Measurements from ENCODE around the gene LRMDA. TPM values are rescaled to one million over a fixed set of nuclear protein-coding genes. Genes with fewer than 3 reads are reported as not detected.

LRMDA gene
- polyA plus RNA-seq, 1 donor (not counting 4 experiments of a cell fraction or from before 2014, with no cell fraction given), result not detected

DNA sequence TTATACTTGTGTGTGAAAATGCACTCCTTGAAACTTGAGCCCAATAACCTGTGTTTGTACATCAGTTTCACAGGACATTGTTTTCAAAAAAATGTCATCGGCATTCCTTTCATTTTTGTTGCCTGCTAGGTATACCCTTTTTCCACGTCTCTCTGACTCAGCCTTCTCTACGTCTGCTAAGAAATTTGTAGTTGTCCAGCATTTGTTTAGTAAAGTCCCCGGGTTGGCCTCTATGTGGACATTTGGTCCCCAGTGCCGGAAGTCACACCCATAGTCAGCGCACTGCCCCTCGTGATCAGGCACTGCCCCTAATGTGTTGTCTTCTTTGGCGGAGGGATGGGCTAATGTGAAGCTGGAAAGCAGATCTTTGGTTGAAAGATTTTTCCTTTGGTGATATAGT is 222.3 kb downstream of the LRMDA start:
- no peaks in the 10 kb centered on the region for H3K4me1 ChIP-seq (ENCODE audit: control insufficient read depth, extremely low read depth, insufficient read depth, low read length)
- no peaks in the 10 kb centered on the region for H4K20me1 ChIP-seq (ENCODE audit: control insufficient read depth, extremely low read depth, insufficient read depth, low read length)
- H3K9me1 ChIP-seq (ENCODE audit: control insufficient read depth, extremely low read depth, insufficient read depth, low read length), result no peaks in the 10 kb centered on the region
- FAIRE-seq (no peak), DNase-seq (ENCODE audit: low read depth, low spot score) (no peak)
- no peak overlapping the region for H2AFZ ChIP-seq (ENCODE audit: control insufficient read depth, low read length)
- no peak overlapping the region for H3K27ac ChIP-seq (ENCODE audit: control insufficient read depth, insufficient read depth, low read length)
- no peaks in the 10 kb centered on the region for H3K9me3 ChIP-seq (ENCODE audit: control insufficient read depth, low read depth, low read length)
- H3K36me3 ChIP-seq (ENCODE audit: control insufficient read depth in 2 of 2, extremely low read depth in 1 of 2, insufficient read depth in 2 of 2, low read length in 2 of 2), result no peaks in the 10 kb centered on the region
- H3K4me3 ChIP-seq (ENCODE audit: control insufficient read depth in 2 of 3, extremely low read depth in 1 of 3, insufficient read depth in 2 of 3, low read depth in 1 of 3, low read length in 3 of 3), result no peak overlapping the region
- TF ChIP-seq EZH2 (IDR thresholded peaks at IDR 0.05; ENCODE audit: low read length), result no peak
- TF ChIP-seq, protein P1, sequence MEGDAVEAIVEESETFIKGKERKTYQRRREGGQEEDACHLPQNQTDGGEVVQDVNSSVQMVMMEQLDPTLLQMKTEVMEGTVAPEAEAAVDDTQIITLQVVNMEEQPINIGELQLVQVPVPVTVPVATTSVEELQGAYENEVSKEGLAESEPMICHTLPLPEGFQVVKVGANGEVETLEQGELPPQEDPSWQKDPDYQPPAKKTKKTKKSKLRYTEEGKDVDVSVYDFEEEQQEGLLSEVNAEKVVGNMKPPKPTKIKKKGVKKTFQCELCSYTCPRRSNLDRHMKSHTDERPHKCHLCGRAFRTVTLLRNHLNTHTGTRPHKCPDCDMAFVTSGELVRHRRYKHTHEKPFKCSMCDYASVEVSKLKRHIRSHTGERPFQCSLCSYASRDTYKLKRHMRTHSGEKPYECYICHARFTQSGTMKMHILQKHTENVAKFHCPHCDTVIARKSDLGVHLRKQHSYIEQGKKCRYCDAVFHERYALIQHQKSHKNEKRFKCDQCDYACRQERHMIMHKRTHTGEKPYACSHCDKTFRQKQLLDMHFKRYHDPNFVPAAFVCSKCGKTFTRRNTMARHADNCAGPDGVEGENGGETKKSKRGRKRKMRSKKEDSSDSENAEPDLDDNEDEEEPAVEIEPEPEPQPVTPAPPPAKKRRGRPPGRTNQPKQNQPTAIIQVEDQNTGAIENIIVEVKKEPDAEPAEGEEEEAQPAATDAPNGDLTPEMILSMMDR (optimal IDR thresholded peaks at IDR 0.05 in 1 of 3, IDR thresholded peaks at IDR 0.05 in 1 of 3, conservative IDR thresholded peaks at IDR 0.05 in 1 of 3; ENCODE audit: extremely low read depth in 1 of 3, insufficient read depth in 2 of 3, low read length in 3 of 3), result no peak
- H3K4me2 ChIP-seq (ENCODE audit: control insufficient read depth, extremely low read depth, insufficient read depth, low read depth, low read length), result no peak overlapping the region
- dilution Hi-C loops (cut with MboI; ENCODE audit: extremely low pct_ligation_motif_present, low sequenced_read_pairs), result no loop called here
- H3K27me3 ChIP-seq (ENCODE audit: control insufficient read depth, extremely low read depth, insufficient read depth, low read length), result peaks cover under 1% of the 10 kb centered on the region
- no peaks in the 10 kb centered on the region for H3K79me2 ChIP-seq (ENCODE audit: control insufficient read depth, insufficient read depth, low read length)
- H3K9ac ChIP-seq (ENCODE audit: control insufficient read depth, extremely low read depth, insufficient read depth, low read length), result no peak overlapping the region

DNA sequence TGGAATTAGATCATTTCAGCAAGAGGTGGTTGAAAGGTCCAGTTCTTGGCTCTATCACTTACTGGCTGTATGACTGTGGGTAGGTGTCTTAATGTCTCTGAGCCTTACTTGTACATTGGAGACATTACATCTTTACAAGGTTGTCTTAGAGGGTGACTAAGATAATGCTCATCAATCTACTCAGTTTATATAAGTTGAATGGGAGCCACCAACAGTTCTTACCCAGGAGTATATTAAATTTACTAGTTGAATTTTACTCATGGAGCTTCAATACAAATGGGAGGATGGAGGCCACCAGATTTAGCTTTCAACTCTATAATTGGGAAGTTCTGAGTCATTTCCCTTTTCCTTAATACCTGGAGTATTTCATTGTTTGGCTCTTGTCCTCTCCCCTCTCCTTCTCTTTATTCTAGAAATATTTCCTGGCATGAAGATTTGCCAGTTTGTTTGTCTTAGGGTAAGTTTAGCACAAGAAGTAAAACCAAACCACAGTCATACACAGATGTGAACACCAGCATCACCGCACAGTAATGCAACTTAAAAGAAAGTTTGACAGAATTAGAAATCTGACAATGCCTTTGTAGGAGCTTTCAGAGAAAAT is 222.8 kb downstream of the LRMDA start:
- Histone ChIP-seq H3K9ac (ENCODE audit: control insufficient read depth, extremely low read depth, insufficient read depth, low read length) (no peak overlapping the region), H4K20me1 (ENCODE audit: control insufficient read depth, extremely low read depth, insufficient read depth, low read length) (no peaks in the 10 kb centered on the region), H2AFZ (ENCODE audit: control insufficient read depth, low read length) (no peak overlapping the region), H3K4me1 (ENCODE audit: control insufficient read depth, extremely low read depth, insufficient read depth, low read length) (no peaks in the 10 kb centered on the region), H3K27ac (ENCODE audit: control insufficient read depth, insufficient read depth, low read length) (no peak overlapping the region), H3K79me2 (ENCODE audit: control insufficient read depth, insufficient read depth, low read length) (no peaks in the 10 kb centered on the region), H3K9me1 (ENCODE audit: control insufficient read depth, extremely low read depth, insufficient read depth, low read length) (no peaks in the 10 kb centered on the region), H3K36me3 (ENCODE audit: control insufficient read depth in 2 of 2, extremely low read depth in 1 of 2, insufficient read depth in 2 of 2, low read length in 2 of 2) (no peaks in the 10 kb centered on the region), H3K4me3 (ENCODE audit: control insufficient read depth in 2 of 3, extremely low read depth in 1 of 3, insufficient read depth in 2 of 3, low read depth in 1 of 3, low read length in 3 of 3) (no peak overlapping the region), H3K27me3 (ENCODE audit: control insufficient read depth, extremely low read depth, insufficient read depth, low read length) (peaks cover 3% of the 10 kb centered on the region), H3K9me3 (ENCODE audit: control insufficient read depth, low read depth, low read length) (no peaks in the 10 kb centered on the region), H3K4me2 (ENCODE audit: control insufficient read depth, extremely low read depth, insufficient read depth, low read depth, low read length) (no peak overlapping the region)
- FAIRE-seq (no peak), DNase-seq (ENCODE audit: low read depth, low spot score) (no peak)
- dilution Hi-C loops (cut with MboI; ENCODE audit: extremely low pct_ligation_motif_present, low sequenced_read_pairs), result no loop called here
- TF ChIP-seq, protein P1 (optimal IDR thresholded peaks at IDR 0.05 in 1 of 3, IDR thresholded peaks at IDR 0.05 in 1 of 3, conservative IDR thresholded peaks at IDR 0.05 in 1 of 3; ENCODE audit: extremely low read depth in 1 of 3, insufficient read depth in 2 of 3, low read length in 3 of 3), result no peak
- TF ChIP-seq EZH2 (IDR thresholded peaks at IDR 0.05; ENCODE audit: low read length), result no peak

All from keratinocyte (primary cell).